ENCODE data around the gene NME5.
"Not testable (repeated sequence)": the region's sequence is repeated elsewhere in the genome, so short reads cannot be mapped to it uniquely, and the experiment has no call there.

The NME5 gene

DNA sequence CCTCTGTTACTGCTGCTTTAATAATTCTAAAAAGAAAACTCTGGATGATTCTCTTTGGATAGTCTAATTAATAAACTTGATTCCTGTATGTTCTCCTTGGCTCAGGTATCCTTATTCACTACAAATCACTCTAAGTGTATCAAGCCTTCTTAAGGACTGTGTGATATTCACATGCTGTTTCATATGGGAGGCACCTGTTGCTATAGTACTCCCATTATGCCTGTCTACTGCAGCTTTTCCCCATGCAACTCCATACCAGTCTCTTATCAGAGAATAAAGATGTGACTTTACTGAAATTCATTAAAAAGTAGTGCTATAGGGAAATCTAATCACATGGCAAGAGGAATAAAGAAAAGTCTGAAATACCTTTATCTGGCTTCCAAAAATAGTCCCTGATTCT is 24.5 kb upstream of the NME5 start:
- CTCF ChIA-PET: interaction anchor here (1.4 to 2.4 kb wide), 2 partner anchors 17 to 128 kb away, joined by 3 to 5 read pairs; no protein-coding TSS in a partner anchor
- no peak overlapping the region for H3K4me3 ChIP-seq (ENCODE audit: low read depth, low read length)
- DNase-seq (ENCODE audit: low read depth, low spot score): no peak
- POLR2A ChIA-PET: no interaction called here
- TF ChIP-seq, protein P1, sequence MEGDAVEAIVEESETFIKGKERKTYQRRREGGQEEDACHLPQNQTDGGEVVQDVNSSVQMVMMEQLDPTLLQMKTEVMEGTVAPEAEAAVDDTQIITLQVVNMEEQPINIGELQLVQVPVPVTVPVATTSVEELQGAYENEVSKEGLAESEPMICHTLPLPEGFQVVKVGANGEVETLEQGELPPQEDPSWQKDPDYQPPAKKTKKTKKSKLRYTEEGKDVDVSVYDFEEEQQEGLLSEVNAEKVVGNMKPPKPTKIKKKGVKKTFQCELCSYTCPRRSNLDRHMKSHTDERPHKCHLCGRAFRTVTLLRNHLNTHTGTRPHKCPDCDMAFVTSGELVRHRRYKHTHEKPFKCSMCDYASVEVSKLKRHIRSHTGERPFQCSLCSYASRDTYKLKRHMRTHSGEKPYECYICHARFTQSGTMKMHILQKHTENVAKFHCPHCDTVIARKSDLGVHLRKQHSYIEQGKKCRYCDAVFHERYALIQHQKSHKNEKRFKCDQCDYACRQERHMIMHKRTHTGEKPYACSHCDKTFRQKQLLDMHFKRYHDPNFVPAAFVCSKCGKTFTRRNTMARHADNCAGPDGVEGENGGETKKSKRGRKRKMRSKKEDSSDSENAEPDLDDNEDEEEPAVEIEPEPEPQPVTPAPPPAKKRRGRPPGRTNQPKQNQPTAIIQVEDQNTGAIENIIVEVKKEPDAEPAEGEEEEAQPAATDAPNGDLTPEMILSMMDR (IDR thresholded peaks at IDR 0.05; ENCODE audit: insufficient read depth, low read length, missing control alignments): no peak

DNA sequence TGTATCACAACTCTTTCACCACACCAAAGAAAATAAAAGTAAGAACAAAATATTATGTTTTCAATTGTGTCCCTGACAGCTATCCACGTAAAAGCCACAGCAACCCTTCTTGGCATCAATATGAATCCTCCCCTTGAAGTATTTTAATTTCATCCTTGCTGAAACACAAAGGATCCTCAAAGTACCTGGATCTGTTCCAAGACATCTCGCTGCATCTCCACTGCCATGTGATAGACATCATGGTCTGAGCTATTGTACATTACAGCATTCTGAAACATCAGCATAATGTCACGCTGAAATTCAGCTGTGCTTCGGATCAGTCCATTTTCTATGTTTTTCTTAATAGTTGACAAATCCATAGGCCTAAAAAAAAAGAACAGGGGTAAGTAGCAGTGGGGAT is 21.5 kb upstream of the NME5 start:
- ChIA-PET POLR2A (no interaction called here), CTCF (no interaction called here)
- no peak overlapping the region for H3K4me3 ChIP-seq (ENCODE audit: low read depth, low read length)
- DNase-seq (ENCODE audit: low read depth, low spot score): no peak
- TF ChIP-seq, protein P1 (IDR thresholded peaks at IDR 0.05; ENCODE audit: insufficient read depth, low read length, missing control alignments): no peak

DNA sequence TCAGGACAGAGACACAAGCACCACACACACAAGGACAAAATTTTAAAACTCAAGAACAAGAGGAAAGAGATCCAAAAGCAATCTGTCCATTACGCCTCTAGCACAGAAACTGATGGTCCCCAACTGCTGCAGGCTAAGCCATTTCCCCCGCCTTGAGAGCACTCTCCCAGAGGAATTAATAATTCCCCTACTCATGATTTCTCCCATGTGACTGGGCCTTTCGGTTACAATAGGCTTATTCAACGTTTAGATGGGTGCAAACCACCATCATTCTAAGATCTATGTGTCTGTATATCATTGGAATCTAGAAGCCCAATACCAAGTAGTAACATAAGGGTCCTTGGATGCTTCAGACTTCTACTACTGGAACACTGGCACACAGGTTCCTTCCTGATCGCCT is 20.4 kb upstream of the NME5 start:
- TF ChIP-seq, protein P1 (IDR thresholded peaks at IDR 0.05; ENCODE audit: insufficient read depth, low read length, missing control alignments): no peak
- ChIA-PET POLR2A (no interaction called here), CTCF (no interaction called here)
- no peak overlapping the region for H3K4me3 ChIP-seq (ENCODE audit: low read depth, low read length)
- DNase-seq (ENCODE audit: low read depth, low spot score): no peak

DNA sequence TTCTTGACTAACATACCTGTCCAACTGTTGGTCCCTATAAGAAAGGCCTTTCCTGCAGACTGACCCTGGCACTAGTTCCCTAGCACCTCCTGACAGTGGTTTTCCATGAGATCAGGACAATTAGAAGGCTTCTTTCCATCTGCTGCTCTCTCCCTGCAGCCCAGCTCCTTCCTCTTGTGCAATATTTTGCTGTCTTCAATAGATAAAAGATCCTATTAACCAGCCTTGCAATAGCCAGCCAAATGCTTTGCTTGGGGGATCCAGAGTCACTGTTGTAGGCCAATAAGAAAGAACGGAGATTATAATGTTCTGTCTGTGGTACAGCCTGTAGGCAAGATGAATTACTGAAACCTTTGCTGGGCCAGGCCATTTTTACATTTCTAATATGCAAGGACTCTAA is 18.4 kb upstream of the NME5 start:
- TF ChIP-seq, protein P1 (IDR thresholded peaks at IDR 0.05; ENCODE audit: insufficient read depth, low read length, missing control alignments): no peak
- ChIA-PET CTCF (interaction anchor here (1.6 kb wide), 1 partner anchor 8 kb away, joined by 6 read pairs; no protein-coding TSS in a partner anchor), POLR2A (no interaction called here)

DNA sequence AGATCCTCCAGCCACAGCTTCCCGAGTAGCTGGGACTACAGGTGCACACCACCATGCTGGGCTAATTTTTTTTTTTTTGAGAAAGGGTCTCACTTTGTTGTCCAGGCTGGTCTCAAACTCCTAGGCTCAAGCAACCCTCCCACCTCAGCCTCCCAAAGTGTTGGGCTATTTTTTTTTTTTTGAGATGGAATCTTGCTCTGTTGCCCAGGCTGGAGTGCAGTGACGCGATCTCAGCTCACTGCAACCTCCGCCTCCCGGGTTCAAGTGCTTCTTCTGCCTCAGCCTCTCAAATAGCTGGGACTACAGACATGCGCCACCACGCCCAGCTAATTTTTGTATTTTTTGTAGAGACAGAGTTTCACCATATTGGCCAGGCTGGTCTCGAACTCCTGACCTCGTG is 16.7 kb upstream of the NME5 start:
- H3K4me3 ChIP-seq (ENCODE audit: low read depth, low read length); DNase-seq (ENCODE audit: low read depth, low spot score); CTCF ChIA-PET: not testable (repeated sequence)
- POLR2A ChIA-PET: interaction anchor here (0.7 kb wide), 1 partner anchor 151 kb away, joined by 6 read pairs; no protein-coding TSS in a partner anchor

More for the DNA sequence above, 18.4 kb upstream of the NME5 start:
- no peak for DNase-seq (ENCODE audit: low read depth, low spot score)
- H3K4me3 ChIP-seq (ENCODE audit: low read depth, low read length): no peak overlapping the region

DNA sequence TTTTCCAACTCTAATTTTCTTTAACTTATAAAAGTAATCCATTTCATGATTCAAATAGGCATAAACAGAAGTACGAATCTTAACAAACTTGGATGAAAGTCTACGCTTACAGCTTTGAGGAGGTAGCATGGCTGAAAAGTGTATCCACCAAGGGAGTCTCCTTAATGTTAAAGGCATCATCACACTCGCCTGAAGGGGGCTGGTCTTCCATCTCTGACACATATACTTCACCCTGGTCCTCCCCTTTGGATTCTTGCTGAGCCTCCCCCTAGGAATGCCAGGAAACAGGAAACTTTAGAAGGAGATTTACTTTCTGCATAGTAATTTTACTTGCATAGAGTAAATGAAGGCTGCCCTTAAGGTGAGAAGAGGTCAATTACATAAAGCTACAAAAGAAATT is 10.3 kb upstream of the NME5 start:
- no peak overlapping the region for H3K4me3 ChIP-seq (ENCODE audit: low read depth, low read length)
- TF ChIP-seq, protein P1 (IDR thresholded peaks at IDR 0.05; ENCODE audit: insufficient read depth, low read length, missing control alignments): no peak
- ChIA-PET CTCF (interaction anchor here (1.4 to 6.6 kb wide), 6 partner anchors 9 to 114 kb away, joined by 4 to 26 read pairs (median 6); no protein-coding TSS in a partner anchor), POLR2A (no interaction called here)
- DNase-seq (ENCODE audit: low read depth, low spot score): no peak

DNA sequence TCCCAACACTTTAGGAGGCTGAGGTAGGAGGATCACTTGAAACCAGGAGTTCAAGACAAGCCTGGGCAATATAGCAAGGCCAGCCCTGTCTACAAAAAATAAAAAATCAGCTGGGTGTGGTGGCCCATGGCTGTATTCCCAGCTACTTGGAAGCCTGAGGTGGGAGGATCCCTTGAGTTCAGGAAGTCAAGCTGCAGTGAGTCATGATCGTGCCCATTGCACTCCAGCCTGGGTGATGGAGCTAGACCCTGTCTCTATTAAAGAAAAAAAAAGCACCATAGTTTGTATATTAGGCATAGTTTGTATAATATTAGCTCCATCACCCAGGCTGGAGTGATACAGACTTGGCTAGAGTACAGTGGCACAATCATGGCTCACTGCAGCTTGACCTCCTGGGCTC is 9.6 kb upstream of the NME5 start:
- CTCF ChIA-PET: interaction anchor here (1.4 to 6.6 kb wide), 5 partner anchors 10 to 113 kb away, joined by 5 to 26 read pairs (median 6); no protein-coding TSS in a partner anchor
- POLR2A ChIA-PET: no interaction called here
- no peak overlapping the region for H3K4me3 ChIP-seq (ENCODE audit: low read depth, low read length)
- no peak for DNase-seq (ENCODE audit: low read depth, low spot score)
- TF ChIP-seq, protein P1 (IDR thresholded peaks at IDR 0.05; ENCODE audit: insufficient read depth, low read length, missing control alignments): no peak

DNA sequence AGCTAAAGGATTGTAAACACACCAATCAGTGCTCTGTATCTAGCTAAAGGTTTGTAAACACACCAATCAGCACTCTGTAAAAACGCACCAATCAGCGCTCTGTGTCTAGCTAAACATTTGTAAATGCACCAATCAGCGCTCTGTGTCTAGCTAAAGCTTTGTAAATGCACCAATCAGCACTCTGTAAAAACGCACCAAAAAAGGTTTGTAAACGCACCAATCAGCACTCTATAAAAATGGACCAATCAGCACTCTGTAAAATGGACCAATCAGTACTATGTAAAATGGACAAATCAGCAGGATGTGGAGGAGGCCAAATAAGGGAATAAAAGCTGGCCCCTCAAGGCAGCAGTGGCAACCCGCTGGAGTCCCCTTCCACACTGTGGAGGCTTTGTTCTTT is 4.3 kb upstream of the NME5 start:
- POLR2A ChIA-PET; DNase-seq (ENCODE audit: low read depth, low spot score); H3K4me3 ChIP-seq (ENCODE audit: low read depth, low read length): not testable (repeated sequence)
- CTCF ChIA-PET: interaction anchor here (1.1 to 6.6 kb wide), 5 partner anchors 10 to 365 kb away, joined by 3 to 26 read pairs (median 8); no protein-coding TSS in a partner anchor

Measured in AG04449 (cell line).